ENCODE data around the gene DCLK1. TPM values are rescaled to one million over a fixed set of nuclear protein-coding genes. Genes with fewer than 3 reads are reported as not detected.

The DCLK1 gene
- total RNA-seq, 2 donors from 2014 or later, result 2.6 to 8.6 TPM

DNA sequence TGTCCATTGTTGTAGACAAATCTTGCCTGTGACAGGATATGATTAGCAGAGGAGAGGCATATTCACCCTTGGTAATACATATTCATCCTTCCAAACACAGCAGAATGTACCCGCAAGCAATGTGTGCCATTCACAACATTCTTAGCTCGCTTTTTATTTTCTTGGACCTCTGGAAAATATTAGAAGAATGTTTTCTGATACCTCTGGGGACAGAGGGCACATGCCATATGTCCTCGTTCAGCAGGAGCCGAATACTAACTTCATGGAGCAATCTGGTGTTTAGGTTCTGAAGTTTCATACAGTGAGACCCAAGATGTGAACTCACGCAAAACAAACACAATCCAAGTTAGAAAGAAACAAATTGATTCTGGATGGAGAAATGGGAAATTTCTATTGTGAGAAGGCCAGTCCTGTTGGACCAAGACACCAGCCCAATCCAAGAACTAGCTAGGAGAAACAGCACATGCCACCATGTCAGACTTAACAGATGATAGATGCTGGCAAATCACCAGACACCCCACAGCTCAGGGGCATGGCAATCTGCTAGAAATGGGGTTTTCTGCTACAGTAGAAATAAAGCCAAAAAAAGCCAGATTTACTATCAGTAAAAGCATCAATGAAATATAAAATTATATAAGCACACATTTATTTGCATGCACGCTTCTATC lies 297.4 kb downstream of the DCLK1 start:
- TF ChIP-seq, protein P1, sequence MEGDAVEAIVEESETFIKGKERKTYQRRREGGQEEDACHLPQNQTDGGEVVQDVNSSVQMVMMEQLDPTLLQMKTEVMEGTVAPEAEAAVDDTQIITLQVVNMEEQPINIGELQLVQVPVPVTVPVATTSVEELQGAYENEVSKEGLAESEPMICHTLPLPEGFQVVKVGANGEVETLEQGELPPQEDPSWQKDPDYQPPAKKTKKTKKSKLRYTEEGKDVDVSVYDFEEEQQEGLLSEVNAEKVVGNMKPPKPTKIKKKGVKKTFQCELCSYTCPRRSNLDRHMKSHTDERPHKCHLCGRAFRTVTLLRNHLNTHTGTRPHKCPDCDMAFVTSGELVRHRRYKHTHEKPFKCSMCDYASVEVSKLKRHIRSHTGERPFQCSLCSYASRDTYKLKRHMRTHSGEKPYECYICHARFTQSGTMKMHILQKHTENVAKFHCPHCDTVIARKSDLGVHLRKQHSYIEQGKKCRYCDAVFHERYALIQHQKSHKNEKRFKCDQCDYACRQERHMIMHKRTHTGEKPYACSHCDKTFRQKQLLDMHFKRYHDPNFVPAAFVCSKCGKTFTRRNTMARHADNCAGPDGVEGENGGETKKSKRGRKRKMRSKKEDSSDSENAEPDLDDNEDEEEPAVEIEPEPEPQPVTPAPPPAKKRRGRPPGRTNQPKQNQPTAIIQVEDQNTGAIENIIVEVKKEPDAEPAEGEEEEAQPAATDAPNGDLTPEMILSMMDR (IDR thresholded peaks at IDR 0.05), result no peak
- TF ChIP-seq POLR2A (IDR thresholded peaks at IDR 0.05), result no peak
- Histone ChIP-seq H3K36me3 (replicated peaks in 1 of 2; ENCODE audit: insufficient read depth in 1 of 2, low read depth in 2 of 2) (no peaks in the 10 kb centered on the region), H3K27ac (no peak overlapping the region), H3K9me3 (no peaks in the 10 kb centered on the region), H3K27me3 (no peaks in the 10 kb centered on the region), H3K4me3 (no peak overlapping the region), H3K4me1 (no peaks in the 10 kb centered on the region)
- DNase-seq (no peak), ATAC-seq (no peak)
- intact Hi-C loops (cut with DNase I), result no loop called here
- WGBS, 2 donors, result 70 to 83% methylated on average over 6 of the region's 6 CpGs

DNA sequence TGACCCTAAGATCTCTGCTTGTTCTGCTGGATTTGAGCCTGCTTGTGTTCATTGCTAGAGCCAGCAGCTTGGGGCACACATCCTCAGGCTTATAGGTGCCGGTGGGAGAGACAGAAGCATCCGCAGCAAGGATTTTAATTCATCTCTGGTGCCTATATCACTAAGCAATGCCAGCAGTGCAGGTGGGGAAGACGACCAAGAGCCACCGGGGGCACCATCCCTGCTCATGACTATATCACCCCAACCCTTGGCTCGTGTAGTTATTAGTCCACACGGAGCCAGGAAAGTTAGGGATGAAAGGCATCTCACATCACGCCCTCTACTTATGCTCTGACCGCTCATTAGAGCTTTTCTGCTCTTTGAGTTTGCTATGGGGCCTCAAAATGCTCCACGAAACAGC lies 298.2 kb downstream of the DCLK1 start:
- TF ChIP-seq, protein P1 (IDR thresholded peaks at IDR 0.05), result no peak
- H3K27ac ChIP-seq, result no peak overlapping the region
- no peak for ATAC-seq
- no peak for DNase-seq
- no peaks in the 10 kb centered on the region for H3K27me3 ChIP-seq
- H3K4me1 ChIP-seq, result no peaks in the 10 kb centered on the region
- intact Hi-C loops (cut with DNase I), result no loop called here
- no peaks in the 10 kb centered on the region for H3K9me3 ChIP-seq
- no peaks in the 10 kb centered on the region for H3K36me3 ChIP-seq (replicated peaks in 1 of 2; ENCODE audit: insufficient read depth in 1 of 2, low read depth in 2 of 2)
- WGBS, 2 donors, result 56 to 76% methylated on average over 8 to 9 of the region's 9 CpGs
- H3K4me3 ChIP-seq, result no peak overlapping the region

DNA sequence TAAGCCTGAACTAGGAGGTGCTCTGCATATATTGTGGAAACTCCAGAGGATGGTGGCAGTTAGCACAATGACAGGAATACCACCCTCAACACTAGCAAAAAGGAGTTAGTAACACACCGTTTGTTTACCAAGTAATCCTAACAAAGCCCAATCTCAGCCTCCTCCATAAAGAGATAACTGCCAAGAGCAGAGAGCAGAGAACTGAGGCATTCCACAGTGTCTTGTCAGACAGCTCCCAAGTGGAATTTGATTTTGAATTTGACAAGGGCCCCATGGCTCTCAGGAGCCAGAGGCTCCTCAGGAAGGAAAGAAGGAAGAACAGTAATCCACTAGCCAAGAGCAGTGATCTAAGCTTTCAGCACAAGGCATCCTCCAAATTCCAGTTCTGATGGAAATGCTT lies 298.6 kb downstream of the DCLK1 start:
- Histone ChIP-seq H3K36me3 (replicated peaks in 1 of 2; ENCODE audit: insufficient read depth in 1 of 2, low read depth in 2 of 2) (no peaks in the 10 kb centered on the region), H3K4me1 (no peaks in the 10 kb centered on the region), H3K4me3 (no peak overlapping the region), H3K27ac (no peak overlapping the region), H3K9me3 (no peaks in the 10 kb centered on the region), H3K27me3 (no peaks in the 10 kb centered on the region)
- TF ChIP-seq, protein P1 (IDR thresholded peaks at IDR 0.05), result no peak
- no peak for TF ChIP-seq POLR2A (IDR thresholded peaks at IDR 0.05)
- ATAC-seq (no peak), DNase-seq (no peak)
- intact Hi-C loops (cut with DNase I), result no loop called here
- 31 to 45% methylated on average over 1 of the region's 1 CpG for WGBS, 2 donors

DNA sequence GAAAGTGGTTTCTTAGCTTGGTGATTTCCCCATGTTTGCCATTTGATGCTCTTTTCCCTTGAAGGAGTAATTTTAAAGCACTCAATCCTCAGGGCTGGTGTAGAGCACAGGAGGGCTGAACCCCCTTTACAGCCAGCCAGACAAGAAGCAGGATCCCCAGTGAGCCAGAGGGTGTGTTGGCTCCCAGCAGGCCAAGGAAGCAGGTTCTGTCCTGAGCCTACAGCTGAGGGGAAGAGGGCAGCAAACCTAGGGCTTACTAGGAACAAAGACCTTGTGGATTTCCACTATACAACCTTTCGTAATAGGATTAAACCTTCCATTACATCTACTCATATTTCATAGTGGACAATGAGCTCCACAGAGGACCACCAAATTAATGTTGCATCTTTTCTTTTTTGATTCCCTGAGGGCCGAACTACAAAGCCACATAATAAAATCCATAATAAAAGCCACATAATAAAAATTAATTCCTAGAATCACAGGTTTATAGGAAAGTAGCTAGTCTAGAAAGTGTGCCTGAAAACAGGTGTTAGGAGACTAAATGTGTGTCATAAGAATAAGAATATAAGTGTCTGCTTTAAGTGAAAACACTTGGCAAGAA lies 300.2 kb downstream of the DCLK1 start:
- TF ChIP-seq, protein P1 (IDR thresholded peaks at IDR 0.05), result no peak
- TF ChIP-seq POLR2A (IDR thresholded peaks at IDR 0.05), result no peak
- ATAC-seq (no peak), DNase-seq (no peak)
- Histone ChIP-seq H3K36me3 (replicated peaks in 1 of 2; ENCODE audit: insufficient read depth in 1 of 2, low read depth in 2 of 2) (no peaks in the 10 kb centered on the region), H3K27me3 (no peaks in the 10 kb centered on the region), H3K27ac (no peak overlapping the region), H3K9me3 (no peaks in the 10 kb centered on the region), H3K4me1 (no peaks in the 10 kb centered on the region), H3K4me3 (no peak overlapping the region)
- intact Hi-C loops (cut with DNase I), result no loop called here
- WGBS, 2 donors, result 64 to 69% methylated on average over 2 of the region's 2 CpGs

Data from body of pancreas (tissue), 4 donors.